Measurements from ENCODE around the gene FPR1.

DNA sequence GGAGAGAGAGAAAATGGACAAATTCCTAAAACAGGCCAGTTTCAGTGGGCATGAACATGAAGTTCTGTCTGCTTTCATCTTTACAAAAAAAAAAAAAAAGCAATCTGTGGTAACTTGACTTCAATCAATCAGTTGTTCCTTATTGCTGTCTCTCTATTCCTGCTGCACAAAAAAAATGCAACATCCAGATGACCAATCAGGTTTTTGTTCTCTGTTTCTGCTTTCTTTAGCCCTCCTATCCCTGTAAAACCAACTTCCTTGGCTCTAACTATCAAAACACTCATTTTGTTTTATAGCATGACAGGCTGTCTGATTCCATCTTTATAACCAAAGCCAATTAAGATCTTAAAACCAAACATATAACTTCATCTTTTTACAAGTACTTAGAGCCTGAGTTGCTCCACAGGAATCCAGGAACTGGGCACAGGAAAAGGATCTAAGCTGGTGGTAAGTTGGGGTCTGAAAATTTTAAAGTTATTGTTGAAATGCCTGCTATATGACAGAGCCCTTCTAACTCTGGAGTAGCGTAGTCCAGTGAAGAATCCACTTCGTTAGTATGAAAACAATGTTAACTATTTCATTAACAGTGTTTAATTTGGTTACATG lies 43.3 kb upstream of the FPR1 start, which contains the start of gene FPR3:
- TF ChIP-seq, protein P1, sequence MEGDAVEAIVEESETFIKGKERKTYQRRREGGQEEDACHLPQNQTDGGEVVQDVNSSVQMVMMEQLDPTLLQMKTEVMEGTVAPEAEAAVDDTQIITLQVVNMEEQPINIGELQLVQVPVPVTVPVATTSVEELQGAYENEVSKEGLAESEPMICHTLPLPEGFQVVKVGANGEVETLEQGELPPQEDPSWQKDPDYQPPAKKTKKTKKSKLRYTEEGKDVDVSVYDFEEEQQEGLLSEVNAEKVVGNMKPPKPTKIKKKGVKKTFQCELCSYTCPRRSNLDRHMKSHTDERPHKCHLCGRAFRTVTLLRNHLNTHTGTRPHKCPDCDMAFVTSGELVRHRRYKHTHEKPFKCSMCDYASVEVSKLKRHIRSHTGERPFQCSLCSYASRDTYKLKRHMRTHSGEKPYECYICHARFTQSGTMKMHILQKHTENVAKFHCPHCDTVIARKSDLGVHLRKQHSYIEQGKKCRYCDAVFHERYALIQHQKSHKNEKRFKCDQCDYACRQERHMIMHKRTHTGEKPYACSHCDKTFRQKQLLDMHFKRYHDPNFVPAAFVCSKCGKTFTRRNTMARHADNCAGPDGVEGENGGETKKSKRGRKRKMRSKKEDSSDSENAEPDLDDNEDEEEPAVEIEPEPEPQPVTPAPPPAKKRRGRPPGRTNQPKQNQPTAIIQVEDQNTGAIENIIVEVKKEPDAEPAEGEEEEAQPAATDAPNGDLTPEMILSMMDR (IDR thresholded peaks at IDR 0.05): no peak
- TF ChIP-seq POLR2AphosphoS5 (IDR thresholded peaks at IDR 0.05): peak; percentile 12
